ENCODE data around the gene KIAA0319L. TPM values are rescaled to one million over a fixed set of nuclear protein-coding genes. Genes with fewer than 3 reads are reported as not detected.
"Not testable (repeated sequence)": the region's sequence is repeated elsewhere in the genome, so short reads cannot be mapped to it uniquely, and the experiment has no call there.

Gene KIAA0319L
- total RNA-seq, 1 experiment from 2014 or later = 60.0 TPM

DNA sequence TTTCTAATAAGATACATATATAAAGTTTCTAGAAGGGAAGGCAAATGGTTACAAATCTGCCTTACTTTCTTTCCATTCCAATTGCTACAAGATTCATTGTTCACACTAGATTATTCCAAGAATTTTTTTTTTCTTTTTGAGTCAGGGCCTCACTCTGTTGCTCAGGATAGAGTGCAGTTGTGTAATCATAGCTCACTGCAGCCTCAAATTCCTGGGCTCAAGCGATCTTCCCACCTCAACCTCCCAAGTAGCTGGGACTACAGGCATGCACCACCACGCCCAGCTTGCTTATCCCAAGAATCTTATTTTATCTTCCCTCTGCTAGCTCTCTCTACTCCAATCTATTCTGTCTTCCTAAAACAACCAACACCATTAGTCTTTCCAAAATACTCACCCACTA lies 81.8 kb downstream of the KIAA0319L start:
- POLR2A ChIA-PET = no interaction called here

GRCh38 chr1:35473216-35473615 lies 84.0 kb downstream of the KIAA0319L start:
- DNase-seq (ENCODE audit: low read depth, low spot score); H3K27ac ChIP-seq (ENCODE audit: low read length); intact Hi-C loops (cut with micrococcal nuclease; ENCODE audit: unreplicated experiment); H3K4me3 ChIP-seq (ENCODE audit: low read depth in 2 of 2, low read length in 2 of 2); H3K36me3 ChIP-seq (ENCODE audit: control insufficient read depth, insufficient read depth, low read length); BruUV-seq (replicated peaks); POLR2A ChIA-PET; ATAC-seq; H3K9me3 ChIP-seq (ENCODE audit: control insufficient read depth, insufficient read depth, low read depth, low read length); in situ Hi-C loops (cut with HindIII; ENCODE audit: low pct_unique_long_range_greater_than_20kb, low sequenced_read_pairs); H3K27me3 ChIP-seq (ENCODE audit: control insufficient read depth, insufficient read depth, low read length); H3K4me1 ChIP-seq (ENCODE audit: control insufficient read depth, insufficient read depth, low read length): not testable (repeated sequence)
- CTCF ChIA-PET = interaction anchor here (0.6 kb wide), 1 partner anchor 438 kb away, joined by 6 read pairs; no protein-coding TSS in a partner anchor

More for the DNA sequence above, 81.8 kb downstream of the KIAA0319L start:
- BruUV-seq (replicated peaks) = no TSS peak
- no peak for ATAC-seq
- no peak for DNase-seq (ENCODE audit: low read depth, low spot score)
- no peaks in the 10 kb centered on the region for H3K36me3 ChIP-seq (ENCODE audit: control insufficient read depth, insufficient read depth, low read length)
- no peak overlapping the region for H3K27ac ChIP-seq (ENCODE audit: low read length)
- H3K4me1 ChIP-seq (ENCODE audit: control insufficient read depth, insufficient read depth, low read length) = no peaks in the 10 kb centered on the region
- intact Hi-C loops (cut with micrococcal nuclease; ENCODE audit: unreplicated experiment) = no loop called here
- in situ Hi-C loops (cut with HindIII; ENCODE audit: low pct_unique_long_range_greater_than_20kb, low sequenced_read_pairs) = no loop called here
- H3K4me3 ChIP-seq (ENCODE audit: low read depth in 2 of 2, low read length in 2 of 2) = no peak overlapping the region
- TF ChIP-seq TCF7L2 (IDR thresholded peaks at IDR 0.05; ENCODE audit: low read depth, low read length) = no peak
- TF ChIP-seq SIN3A (IDR thresholded peaks at IDR 0.05; ENCODE audit: borderline replicate concordance, insufficient read depth, low read depth, low read length) = no peak
- TF ChIP-seq, protein P1, sequence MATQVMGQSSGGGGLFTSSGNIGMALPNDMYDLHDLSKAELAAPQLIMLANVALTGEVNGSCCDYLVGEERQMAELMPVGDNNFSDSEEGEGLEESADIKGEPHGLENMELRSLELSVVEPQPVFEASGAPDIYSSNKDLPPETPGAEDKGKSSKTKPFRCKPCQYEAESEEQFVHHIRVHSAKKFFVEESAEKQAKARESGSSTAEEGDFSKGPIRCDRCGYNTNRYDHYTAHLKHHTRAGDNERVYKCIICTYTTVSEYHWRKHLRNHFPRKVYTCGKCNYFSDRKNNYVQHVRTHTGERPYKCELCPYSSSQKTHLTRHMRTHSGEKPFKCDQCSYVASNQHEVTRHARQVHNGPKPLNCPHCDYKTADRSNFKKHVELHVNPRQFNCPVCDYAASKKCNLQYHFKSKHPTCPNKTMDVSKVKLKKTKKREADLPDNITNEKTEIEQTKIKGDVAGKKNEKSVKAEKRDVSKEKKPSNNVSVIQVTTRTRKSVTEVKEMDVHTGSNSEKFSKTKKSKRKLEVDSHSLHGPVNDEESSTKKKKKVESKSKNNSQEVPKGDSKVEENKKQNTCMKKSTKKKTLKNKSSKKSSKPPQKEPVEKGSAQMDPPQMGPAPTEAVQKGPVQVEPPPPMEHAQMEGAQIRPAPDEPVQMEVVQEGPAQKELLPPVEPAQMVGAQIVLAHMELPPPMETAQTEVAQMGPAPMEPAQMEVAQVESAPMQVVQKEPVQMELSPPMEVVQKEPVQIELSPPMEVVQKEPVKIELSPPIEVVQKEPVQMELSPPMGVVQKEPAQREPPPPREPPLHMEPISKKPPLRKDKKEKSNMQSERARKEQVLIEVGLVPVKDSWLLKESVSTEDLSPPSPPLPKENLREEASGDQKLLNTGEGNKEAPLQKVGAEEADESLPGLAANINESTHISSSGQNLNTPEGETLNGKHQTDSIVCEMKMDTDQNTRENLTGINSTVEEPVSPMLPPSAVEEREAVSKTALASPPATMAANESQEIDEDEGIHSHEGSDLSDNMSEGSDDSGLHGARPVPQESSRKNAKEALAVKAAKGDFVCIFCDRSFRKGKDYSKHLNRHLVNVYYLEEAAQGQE (IDR thresholded peaks at IDR 0.05; ENCODE audit: insufficient read depth in 1 of 2, low read depth in 2 of 2, low read length in 1 of 2) = no peak
- TF ChIP-seq POLR2AphosphoS5 (IDR thresholded peaks at IDR 0.05; ENCODE audit: low read depth, low read length) = no peak
- no peak for TF ChIP-seq CTCF (IDR thresholded peaks at IDR 0.05)
- H3K27me3 ChIP-seq (ENCODE audit: control insufficient read depth, insufficient read depth, low read length) = no peaks in the 10 kb centered on the region
- H3K9me3 ChIP-seq (ENCODE audit: control insufficient read depth, insufficient read depth, low read depth, low read length) = no peaks in the 10 kb centered on the region
- CTCF ChIA-PET = no interaction called here

GRCh38 chr1:35470977-35471613 lies 86.1 kb downstream of the KIAA0319L start:
- Histone ChIP-seq H3K27me3 (ENCODE audit: control insufficient read depth, insufficient read depth, low read length) (no peaks in the 10 kb centered on the region), H3K4me3 (ENCODE audit: low read depth in 2 of 2, low read length in 2 of 2) (no peak overlapping the region), H3K9me3 (ENCODE audit: control insufficient read depth, insufficient read depth, low read depth, low read length) (no peaks in the 10 kb centered on the region), H3K36me3 (ENCODE audit: control insufficient read depth, insufficient read depth, low read length) (no peaks in the 10 kb centered on the region), H3K4me1 (ENCODE audit: control insufficient read depth, insufficient read depth, low read length) (no peaks in the 10 kb centered on the region), H3K27ac (ENCODE audit: low read length) (no peak overlapping the region)
- ChIA-PET CTCF (no interaction called here), POLR2A (interaction anchor here (0.6 kb wide), 1 partner anchor 19 kb away, joined by 9 read pairs; no protein-coding TSS in a partner anchor)
- no peak for TF ChIP-seq TCF7L2 (IDR thresholded peaks at IDR 0.05; ENCODE audit: low read depth, low read length)
- TF ChIP-seq, protein P1 (IDR thresholded peaks at IDR 0.05; ENCODE audit: insufficient read depth in 1 of 2, low read depth in 2 of 2, low read length in 1 of 2) = no peak
- TF ChIP-seq POLR2AphosphoS5 (IDR thresholded peaks at IDR 0.05; ENCODE audit: low read depth, low read length) = no peak
- TF ChIP-seq CTCF (IDR thresholded peaks at IDR 0.05) = no peak
- no peak for TF ChIP-seq SIN3A (IDR thresholded peaks at IDR 0.05; ENCODE audit: borderline replicate concordance, insufficient read depth, low read depth, low read length)
- no peak for ATAC-seq
- intact Hi-C loops (cut with micrococcal nuclease; ENCODE audit: unreplicated experiment) = no loop called here
- in situ Hi-C loops (cut with HindIII; ENCODE audit: low pct_unique_long_range_greater_than_20kb, low sequenced_read_pairs) = no loop called here
- DNase-seq (ENCODE audit: low read depth, low spot score) = no peak
- BruUV-seq (replicated peaks) = no TSS peak

Measured in Panc1 (cell line).